ENCODE results near the gene CD55.

CD55 gene

GRCh38 chr1:207321079-207321789 is at the start of gene CD55:
Gene CD55 (plus strand): TSS chr1:207321678. CDS start chr1:207321766, 88 bp downstream.
- peak; percentile 83 for DNase-seq (ENCODE audit: low read depth)

GRCh38 chr1:207274882-207275281 is 46.6 kb upstream of the CD55 start:
- DNase-seq (ENCODE audit: low read depth), result no peak

- no peak for DNase-seq (ENCODE audit: low read depth)
Observed at GRCh38 chr1:207276465-207276864, 45.0 kb upstream of the CD55 start.

GRCh38 chr1:207277241-207277640 is 44.2 kb upstream of the CD55 start:
- DNase-seq (ENCODE audit: low read depth), result no peak

- no peak for DNase-seq (ENCODE audit: low read depth)
Observed at GRCh38 chr1:207279652-207280051, 41.8 kb upstream of the CD55 start.

GRCh38 chr1:207280706-207281105 is 40.8 kb upstream of the CD55 start:
- DNase-seq (ENCODE audit: low read depth), result no peak

GRCh38 chr1:207282058-207282457 is 39.4 kb upstream of the CD55 start:
- DNase-seq (ENCODE audit: low read depth), result peak; percentile 47

GRCh38 chr1:207282496-207283380 is 38.7 kb upstream of the CD55 start:
- no peak for DNase-seq (ENCODE audit: low read depth)

- no peak for DNase-seq (ENCODE audit: low read depth)
Observed at GRCh38 chr1:207283421-207283820, 38.1 kb upstream of the CD55 start.

- no peak for DNase-seq (ENCODE audit: low read depth)
Observed at GRCh38 chr1:207284209-207284897, 37.1 kb upstream of the CD55 start.

GRCh38 chr1:207286786-207287468 is 34.6 kb upstream of the CD55 start:
- DNase-seq (ENCODE audit: low read depth), result no peak

- DNase-seq (ENCODE audit: low read depth), result no peak
Observed at GRCh38 chr1:207288315-207288714, 33.2 kb upstream of the CD55 start.

GRCh38 chr1:207289756-207290155 is 31.7 kb upstream of the CD55 start:
- no peak for DNase-seq (ENCODE audit: low read depth)

GRCh38 chr1:207291723-207292122 is 29.8 kb upstream of the CD55 start:
- DNase-seq (ENCODE audit: low read depth), result no peak

- no peak for DNase-seq (ENCODE audit: low read depth)
Observed at GRCh38 chr1:207298186-207298585, 23.3 kb upstream of the CD55 start.

- DNase-seq (ENCODE audit: low read depth), result no peak
Observed at GRCh38 chr1:207298636-207299398, 22.7 kb upstream of the CD55 start.

GRCh38 chr1:207300970-207301369 is 20.5 kb upstream of the CD55 start:
- DNase-seq (ENCODE audit: low read depth), result no peak

GRCh38 chr1:207302618-207303393 is 18.7 kb upstream of the CD55 start:
- no peak for DNase-seq (ENCODE audit: low read depth)

GRCh38 chr1:207304710-207305488 is 16.6 kb upstream of the CD55 start:
- DNase-seq (ENCODE audit: low read depth), result no peak

GRCh38 chr1:207305489-207305873 is 16.0 kb upstream of the CD55 start:
- no peak for DNase-seq (ENCODE audit: low read depth)
